GM15510 (cell line): Measurements from ENCODE around the gene MPG.

Experiments used
- POLR2A ChIP-seq: IDR thresholded peaks from 3 replicates; pipeline ENCODE4 v1.6.1; 2011; ENCODE audit warnings: borderline replicate concordance; ENCODE audit not compliant: insufficient read length; ENCODE audit errors: extremely low read depth

The MPG gene

DNA sequence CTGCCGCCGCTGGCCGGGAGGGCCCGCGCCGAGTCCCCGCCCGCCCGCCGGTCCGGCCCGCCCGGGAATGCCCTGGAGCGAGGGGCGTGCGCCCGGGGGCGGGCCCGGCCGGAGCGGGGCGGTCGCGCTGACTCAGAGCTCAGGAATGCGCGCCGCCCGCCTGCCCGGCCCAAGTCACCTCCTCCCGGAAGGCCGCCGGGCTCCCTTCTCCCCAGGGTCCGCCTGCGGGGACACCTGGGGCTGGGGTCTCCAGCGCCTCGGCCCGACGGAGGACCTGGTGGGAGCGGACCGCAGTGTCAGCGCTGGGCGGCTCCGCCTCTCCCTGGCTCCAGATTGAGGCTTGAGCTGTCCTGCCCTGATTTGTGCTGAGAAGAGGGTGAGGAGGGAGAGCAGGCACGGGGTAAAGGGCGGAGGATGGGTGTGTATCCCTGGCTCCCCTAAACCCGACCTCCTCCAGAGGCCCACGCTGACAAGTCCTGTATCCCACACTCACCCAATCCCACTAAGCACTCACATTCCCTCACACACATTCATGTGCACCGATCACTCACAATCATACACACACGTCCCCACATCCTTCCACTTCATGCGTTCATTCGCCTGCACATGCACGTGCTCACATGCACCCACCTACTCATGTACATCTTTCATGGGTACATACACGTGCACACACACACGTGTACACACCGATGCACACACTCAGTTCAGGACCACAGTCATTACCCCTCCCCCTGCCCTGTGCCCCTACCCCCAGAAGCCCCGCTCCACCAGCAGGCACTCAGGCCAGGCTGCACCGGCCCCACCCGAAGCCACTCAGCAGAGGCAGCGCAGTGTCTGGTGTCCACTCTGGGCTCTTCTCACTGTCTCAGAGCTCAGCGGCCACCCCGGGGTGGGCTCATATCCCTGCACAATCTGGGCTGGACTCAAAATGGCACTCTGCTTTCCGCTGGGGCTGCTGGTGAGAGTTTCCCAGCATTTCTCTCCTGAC lies 5.2 kb upstream of the MPG start, which contains the start of gene RHBDF1:
TSS of gene RHBDF1 (minus strand) at position 71 of the 988 bp plus-strand sequence. CDS start 7,616 bp downstream, outside the sequence.
- no peak for TF ChIP-seq POLR2A

GRCh38 chr16:74051-74746 lies 3.8 kb upstream of the MPG start:
- no peak for TF ChIP-seq POLR2A

DNA sequence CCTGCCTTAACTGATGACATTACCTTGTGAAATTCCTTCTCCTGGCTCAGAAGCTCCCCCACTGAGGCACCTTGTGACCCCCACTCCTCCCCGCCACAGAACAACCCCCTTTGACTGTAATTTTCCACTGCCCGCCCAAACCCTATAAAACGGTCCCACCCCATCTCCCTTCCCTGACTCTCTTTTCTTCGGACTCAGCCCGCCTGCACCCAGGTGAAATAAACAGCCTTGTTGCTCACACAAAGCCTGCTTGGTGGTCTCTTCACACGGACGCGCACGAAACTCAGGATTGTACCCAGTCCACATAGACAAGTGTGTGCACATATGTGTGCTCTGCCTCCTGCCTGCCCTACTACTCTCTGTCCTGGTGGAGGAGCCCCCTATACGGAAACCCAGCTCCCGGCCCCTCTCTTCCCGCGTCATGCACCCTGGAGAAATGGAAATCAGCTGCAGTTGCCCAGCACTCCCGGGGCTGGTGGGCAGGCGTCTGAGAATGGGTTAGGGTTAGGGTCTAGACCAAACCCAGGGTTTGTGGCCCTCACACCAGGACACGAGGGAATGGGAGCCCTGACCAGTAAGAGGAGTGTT lies 3.2 kb upstream of the MPG start:
- TF ChIP-seq POLR2A, result no peak

- no peak for TF ChIP-seq POLR2A
These were observed 2.2 kb upstream of the MPG start for GRCh38 chr16:75580-76501.

DNA sequence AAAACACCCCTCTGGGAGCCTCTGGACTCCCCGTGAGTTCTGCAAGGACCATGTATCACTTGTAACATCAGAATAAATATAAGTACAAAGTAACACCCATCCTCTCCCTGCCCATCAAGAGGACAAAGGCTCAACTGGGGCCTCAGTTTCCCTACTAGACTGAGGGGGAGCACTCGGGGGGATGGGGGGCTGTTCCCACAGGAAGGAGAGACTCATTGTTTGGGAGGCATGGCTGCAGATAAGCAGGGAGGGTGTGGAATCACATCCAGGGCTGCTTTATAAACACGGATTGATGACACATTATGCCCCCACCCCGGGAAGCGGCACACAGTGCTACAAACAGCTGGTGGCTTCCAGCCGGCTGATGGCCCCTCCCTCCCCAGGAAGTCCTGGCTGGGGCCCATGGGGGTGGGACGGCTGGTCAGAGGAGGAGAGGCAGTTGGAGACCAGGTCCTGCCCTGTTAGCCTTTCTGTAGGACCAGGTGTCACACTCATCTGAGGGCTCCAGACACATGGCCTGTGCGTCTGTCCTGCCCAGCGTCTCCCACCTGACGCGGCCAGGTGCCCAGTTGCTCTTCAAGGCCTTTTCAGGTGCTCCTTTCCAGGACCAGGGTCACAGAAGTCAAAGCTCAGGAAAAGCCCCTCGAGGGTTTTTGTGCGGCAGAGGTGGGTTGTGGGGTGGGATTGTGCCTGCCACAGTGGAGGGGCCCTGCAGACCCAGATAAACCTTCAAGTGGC lies 1.3 kb upstream of the MPG start:
- TF ChIP-seq POLR2A, result no peak

GRCh38 chr16:77273-77806 lies 685 bp upstream of the MPG start:
- TF ChIP-seq POLR2A, result peak; percentile 20

DNA sequence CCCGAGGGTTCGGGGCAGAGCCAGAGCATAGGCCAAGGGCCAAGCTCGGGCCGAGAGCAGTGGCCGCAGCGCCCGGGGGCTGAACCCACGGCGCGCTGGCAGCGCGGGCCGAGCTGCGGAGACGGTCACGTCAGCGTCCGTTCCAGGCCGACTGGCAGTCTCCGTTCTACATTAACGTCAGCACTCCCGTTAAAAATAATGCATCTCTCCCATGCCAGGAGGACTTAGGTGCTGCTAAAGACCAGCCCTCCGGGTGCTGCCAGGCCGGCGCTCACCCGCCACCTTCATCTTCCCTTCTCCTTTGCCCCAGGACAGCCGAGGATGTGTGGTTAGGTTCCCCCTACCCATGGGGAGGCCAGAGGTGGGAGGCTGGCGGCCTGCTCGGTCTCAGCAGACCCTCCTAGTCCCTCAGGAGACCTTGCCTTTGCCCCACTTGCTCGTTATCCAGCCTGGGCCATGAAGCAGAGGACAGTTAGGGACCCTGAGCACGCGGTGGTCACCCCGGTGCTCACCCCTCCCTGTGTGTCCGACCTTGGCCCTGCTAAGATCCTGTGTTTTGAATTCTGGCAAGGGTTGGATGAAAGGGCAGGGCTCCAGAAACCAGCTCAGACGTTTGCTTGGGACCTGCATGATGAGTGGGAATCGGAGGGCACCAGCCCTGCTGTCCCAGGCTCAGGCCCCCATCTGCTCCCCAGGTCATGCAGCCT lies 572 bp downstream of the MPG start:
- no peak for TF ChIP-seq POLR2A

GRCh38 chr16:79151-80054 lies 1.4 kb downstream of the MPG start:
- no peak for TF ChIP-seq POLR2A

DNA sequence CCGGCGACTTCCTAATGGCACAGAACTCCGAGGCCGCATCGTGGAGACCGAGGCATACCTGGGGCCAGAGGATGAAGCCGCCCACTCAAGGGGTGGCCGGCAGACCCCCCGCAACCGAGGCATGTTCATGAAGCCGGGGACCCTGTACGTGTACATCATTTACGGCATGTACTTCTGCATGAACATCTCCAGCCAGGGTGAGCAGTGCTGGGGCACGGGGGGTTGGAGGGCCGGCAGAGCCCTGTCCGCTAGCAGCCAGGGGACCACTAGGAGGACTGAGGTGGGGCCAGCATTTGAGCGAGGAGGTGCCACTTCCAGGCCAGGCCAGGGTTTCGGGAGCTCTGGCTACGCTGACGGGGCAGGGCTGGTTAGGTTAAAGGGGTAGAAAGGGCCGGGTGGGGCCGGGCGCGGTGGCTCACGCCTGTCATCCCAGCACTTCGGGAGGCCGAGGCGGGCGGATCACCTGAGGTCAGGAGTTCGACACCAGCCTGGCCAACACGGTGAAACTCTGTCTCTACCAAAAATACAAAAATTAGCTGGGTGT lies 5.1 kb downstream of the MPG start:
- TF ChIP-seq POLR2A, result no peak

- no peak for TF ChIP-seq POLR2A
These were observed 6.0 kb downstream of the MPG start for GRCh38 chr16:83781-84615.
